ENCODE results near the gene CXCL13. TPM values are rescaled to one million over a fixed set of nuclear protein-coding genes. Genes with fewer than 3 reads are reported as not detected.

Gene CXCL13
- total and polyA plus RNA-seq, 2 donors = 0.10 to 1.7 TPM

- Histone ChIP-seq H3K4me3 (ENCODE audit: low read depth, low read length) (no peak overlapping the region), H3K27ac (ENCODE audit: low read depth) (no peak overlapping the region), H3K4me1 (ENCODE audit: insufficient read depth) (no peaks in the 10 kb centered on the region), H3K36me3 (ENCODE audit: insufficient read depth) (no peaks in the 10 kb centered on the region)
- WGBS = 85% methylated on average over 3 of the region's 3 CpGs
- no peak for DNase-seq (ENCODE audit: extremely low spot score)
These were observed 15.1 kb upstream of the CXCL13 start for GRCh38 chr4:77590482-77590881.

DNA sequence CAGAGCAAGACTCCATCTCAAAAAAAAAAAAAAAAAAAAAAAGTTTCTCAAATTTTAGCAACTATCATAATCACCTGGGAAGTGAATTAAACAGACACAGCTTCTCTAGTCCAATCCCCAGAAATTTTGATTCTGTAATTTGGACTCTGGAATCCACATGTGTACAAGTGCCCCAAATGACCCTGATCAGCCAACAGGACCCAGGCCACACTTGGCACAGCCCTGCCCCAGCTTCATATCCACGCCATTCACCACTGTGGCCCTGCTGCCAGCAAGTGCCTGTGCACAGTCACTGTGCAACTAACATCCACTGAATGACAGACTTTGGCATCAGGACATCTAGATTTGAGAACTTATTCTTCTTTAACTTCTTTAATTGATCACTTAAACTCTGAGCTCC is 14.1 kb upstream of the CXCL13 start:
- H3K4me1 ChIP-seq (ENCODE audit: insufficient read depth) = no peaks in the 10 kb centered on the region
- 95% methylated on average over 1 of the region's 1 CpG for WGBS
- no peak overlapping the region for H3K27ac ChIP-seq (ENCODE audit: low read depth)
- no peaks in the 10 kb centered on the region for H3K36me3 ChIP-seq (ENCODE audit: insufficient read depth)
- no peak overlapping the region for H3K4me3 ChIP-seq (ENCODE audit: low read depth, low read length)
- DNase-seq (ENCODE audit: extremely low spot score) = no peak

- 76% methylated on average over 7 of the region's 7 CpGs for WGBS
- Histone ChIP-seq H3K4me3 (ENCODE audit: low read depth, low read length) (no peak overlapping the region), H3K4me1 (ENCODE audit: insufficient read depth) (no peaks in the 10 kb centered on the region), H3K36me3 (ENCODE audit: insufficient read depth) (no peaks in the 10 kb centered on the region), H3K27ac (ENCODE audit: low read depth) (no peak overlapping the region)
- DNase-seq (ENCODE audit: extremely low spot score) = no peak
These were observed 12.5 kb upstream of the CXCL13 start for GRCh38 chr4:77593101-77593500.

- WGBS = 61% methylated on average over 2 of the region's 2 CpGs
- Histone ChIP-seq H3K36me3 (ENCODE audit: insufficient read depth) (no peaks in the 10 kb centered on the region), H3K27ac (ENCODE audit: low read depth) (no peak overlapping the region), H3K4me1 (ENCODE audit: insufficient read depth) (no peaks in the 10 kb centered on the region), H3K4me3 (ENCODE audit: low read depth, low read length) (no peak overlapping the region)
- DNase-seq (ENCODE audit: extremely low spot score) = no peak
These were observed 11.6 kb upstream of the CXCL13 start for GRCh38 chr4:77593993-77594392.

DNA sequence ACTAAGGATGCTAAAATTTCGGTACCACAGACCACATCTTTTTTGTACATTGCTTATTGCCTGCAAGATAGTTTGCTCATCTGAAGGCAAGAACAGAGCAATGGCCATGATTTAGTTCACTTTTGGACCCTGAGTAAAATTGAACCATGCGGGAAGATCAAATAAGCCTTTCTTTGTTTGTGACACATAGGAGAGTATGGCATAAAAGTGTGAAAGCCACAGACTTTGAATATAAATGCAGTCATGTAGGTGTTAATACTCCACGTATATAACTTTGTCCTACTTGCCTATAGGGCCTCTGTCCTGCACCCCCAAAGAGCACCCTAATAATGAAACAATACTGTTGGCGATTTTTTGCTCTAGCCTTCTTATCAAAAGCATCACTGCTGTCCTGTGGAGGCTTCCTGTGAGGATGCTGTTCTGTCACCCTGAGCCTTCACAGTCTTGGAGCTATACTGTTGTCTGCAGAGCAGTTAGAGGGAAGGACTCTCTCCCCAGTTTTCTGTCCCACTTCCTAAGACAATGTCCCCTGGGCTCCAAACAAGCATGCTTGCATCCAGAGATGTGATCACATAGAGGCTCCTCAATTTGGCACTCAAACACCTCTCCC is 10.2 kb upstream of the CXCL13 start:
- H3K27ac ChIP-seq (ENCODE audit: low read depth) = no peak overlapping the region
- H3K4me3 ChIP-seq (ENCODE audit: low read depth, low read length) = no peak overlapping the region
- H3K4me1 ChIP-seq (ENCODE audit: insufficient read depth) = no peaks in the 10 kb centered on the region
- H3K36me3 ChIP-seq (ENCODE audit: insufficient read depth) = no peaks in the 10 kb centered on the region
- no peak for DNase-seq (ENCODE audit: extremely low spot score)
- 79% methylated on average over 4 of the region's 4 CpGs for WGBS

DNA sequence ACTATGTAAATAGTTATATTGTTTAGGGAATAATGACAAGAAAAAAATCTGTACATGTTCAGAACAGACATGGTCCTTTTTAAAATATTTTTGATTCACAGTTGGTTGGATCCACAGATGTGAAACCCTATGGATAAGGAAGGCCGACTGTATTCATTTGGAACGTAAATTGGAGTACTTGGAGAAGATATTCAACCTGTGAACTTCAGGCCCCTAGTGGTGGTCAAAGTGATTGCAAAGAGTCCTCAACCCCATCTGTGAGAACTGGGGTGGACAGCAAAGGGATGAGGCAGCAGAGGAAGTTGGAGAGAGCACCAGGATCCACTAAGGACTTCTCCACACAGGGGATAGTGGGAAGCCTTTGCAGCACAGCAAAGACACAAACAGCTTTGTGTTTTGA is 6.2 kb upstream of the CXCL13 start:
- no peaks in the 10 kb centered on the region for H3K4me1 ChIP-seq (ENCODE audit: insufficient read depth)
- WGBS = 42% methylated on average over 2 of the region's 2 CpGs
- DNase-seq (ENCODE audit: extremely low spot score) = no peak
- no peak overlapping the region for H3K27ac ChIP-seq (ENCODE audit: low read depth)
- H3K4me3 ChIP-seq (ENCODE audit: low read depth, low read length) = no peak overlapping the region
- no peaks in the 10 kb centered on the region for H3K36me3 ChIP-seq (ENCODE audit: insufficient read depth)

DNA sequence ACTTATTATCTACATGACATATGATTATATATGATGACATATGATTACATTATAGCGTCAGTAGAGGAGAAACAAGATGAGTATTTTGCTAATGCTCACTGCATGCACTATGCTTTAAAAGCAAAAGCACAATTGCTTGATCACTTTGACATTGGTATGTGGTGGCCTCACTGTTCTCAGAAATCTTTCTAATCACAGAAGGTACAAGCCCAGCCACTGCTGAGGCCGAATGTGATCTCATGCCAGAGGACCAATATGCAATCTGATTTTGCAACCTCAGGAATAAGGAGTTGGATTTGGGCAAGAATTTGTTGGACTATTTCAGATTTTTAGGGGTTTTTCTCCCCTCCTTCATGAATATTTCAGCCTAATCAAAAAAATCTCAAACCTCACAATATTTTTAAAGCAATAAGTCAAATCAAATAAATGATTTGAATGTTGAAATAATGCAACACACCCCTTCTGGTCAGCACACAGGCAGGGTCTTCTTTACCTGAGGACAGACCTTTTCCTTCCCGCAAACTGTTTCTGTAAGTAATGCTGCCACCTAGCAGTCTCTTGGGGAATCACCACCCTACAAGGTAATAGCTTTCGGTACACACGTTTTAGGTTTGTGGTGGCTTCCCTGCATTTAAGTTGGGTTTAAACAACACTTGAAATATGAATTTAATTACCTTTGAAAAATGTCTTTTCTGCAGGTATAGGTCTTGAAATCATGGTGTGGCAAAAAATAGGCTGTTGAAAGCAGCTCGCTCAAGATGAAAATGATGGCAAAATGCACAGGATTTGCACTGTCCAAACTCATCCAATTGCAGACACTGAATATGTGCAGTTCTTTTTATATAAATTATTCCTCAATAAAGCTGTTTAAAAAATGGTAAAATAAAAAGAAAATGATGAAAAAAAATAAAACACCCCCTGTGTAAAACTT is 4.8 kb upstream of the CXCL13 start:
- no peaks in the 10 kb centered on the region for H3K36me3 ChIP-seq (ENCODE audit: insufficient read depth)
- no peak overlapping the region for H3K27ac ChIP-seq (ENCODE audit: low read depth)
- H3K4me3 ChIP-seq (ENCODE audit: low read depth, low read length) = no peak overlapping the region
- no peak for DNase-seq (ENCODE audit: extremely low spot score)
- no peaks in the 10 kb centered on the region for H3K4me1 ChIP-seq (ENCODE audit: insufficient read depth)
- 30% methylated on average over 6 of the region's 6 CpGs for WGBS

DNA sequence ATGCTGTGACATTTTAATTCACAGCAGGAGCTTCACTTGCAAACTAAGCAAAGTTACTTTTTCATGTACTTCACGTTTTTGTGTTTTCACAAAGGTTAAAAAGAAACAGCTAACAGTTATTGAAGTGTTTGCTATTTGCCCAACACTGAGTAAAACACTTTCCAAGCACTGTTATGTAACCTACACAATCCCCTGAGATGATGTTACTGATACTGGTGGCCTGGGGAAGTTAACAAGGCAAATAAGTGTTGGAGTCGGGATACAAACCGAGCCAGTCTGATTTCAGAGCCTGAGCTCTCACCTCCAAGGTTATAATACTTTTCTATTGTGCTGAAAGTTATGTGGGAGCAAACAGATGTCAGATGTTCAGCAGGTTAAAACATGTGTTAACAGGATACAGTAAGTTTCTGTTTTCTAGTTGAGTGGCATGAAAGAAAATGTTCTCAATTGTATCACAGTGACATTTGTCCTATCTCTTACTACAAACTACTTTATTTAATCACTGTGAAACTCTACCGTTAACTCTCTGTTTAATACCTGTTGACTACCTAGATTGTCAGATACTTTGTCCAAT is 3.9 kb upstream of the CXCL13 start:
- no peaks in the 10 kb centered on the region for H3K4me1 ChIP-seq (ENCODE audit: insufficient read depth)
- H3K27ac ChIP-seq (ENCODE audit: low read depth) = no peak overlapping the region
- no peak for DNase-seq (ENCODE audit: extremely low spot score)
- H3K36me3 ChIP-seq (ENCODE audit: insufficient read depth) = no peaks in the 10 kb centered on the region
- 59% methylated on average over 4 of the region's 4 CpGs for whole genome bisulfite sequencing
- H3K4me3 ChIP-seq (ENCODE audit: low read depth, low read length) = no peak overlapping the region

DNA sequence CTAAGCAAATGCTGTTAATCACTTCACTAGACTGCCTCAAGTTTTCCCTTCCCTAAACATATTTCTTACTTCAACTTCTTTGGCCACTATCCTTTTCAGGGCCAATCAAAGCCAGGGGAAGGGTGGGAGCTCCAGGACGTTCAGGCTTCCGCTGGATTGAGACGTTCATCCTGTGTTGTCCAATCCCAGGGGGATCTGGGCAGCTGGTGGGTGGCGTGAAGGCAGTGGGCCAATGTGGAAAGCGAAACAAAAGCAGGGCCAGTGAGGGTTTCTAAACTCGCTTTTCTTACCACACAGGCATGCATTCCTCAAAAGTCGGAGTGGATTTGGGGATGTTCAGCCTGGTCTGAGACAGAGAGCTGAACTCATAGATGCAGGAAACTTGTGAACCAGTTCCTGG is 7.6 kb downstream of the CXCL13 start:
- no peak for DNase-seq (ENCODE audit: extremely low spot score)
- WGBS = 69% methylated on average over 7 of the region's 7 CpGs
- H3K36me3 ChIP-seq (ENCODE audit: insufficient read depth) = no peaks in the 10 kb centered on the region
- H3K4me1 ChIP-seq (ENCODE audit: insufficient read depth) = no peaks in the 10 kb centered on the region
- H3K4me3 ChIP-seq (ENCODE audit: low read depth, low read length) = no peak overlapping the region
- H3K27ac ChIP-seq (ENCODE audit: low read depth) = no peak overlapping the region

GRCh38 chr4:77615153-77615552 is 9.5 kb downstream of the CXCL13 start:
- H3K27ac ChIP-seq (ENCODE audit: low read depth) = no peak overlapping the region
- no peak overlapping the region for H3K4me3 ChIP-seq (ENCODE audit: low read depth, low read length)
- no peak for DNase-seq (ENCODE audit: extremely low spot score)
- no peaks in the 10 kb centered on the region for H3K4me1 ChIP-seq (ENCODE audit: insufficient read depth)
- H3K36me3 ChIP-seq (ENCODE audit: insufficient read depth) = no peaks in the 10 kb centered on the region
- 79% methylated on average over 5 of the region's 5 CpGs for WGBS

DNA sequence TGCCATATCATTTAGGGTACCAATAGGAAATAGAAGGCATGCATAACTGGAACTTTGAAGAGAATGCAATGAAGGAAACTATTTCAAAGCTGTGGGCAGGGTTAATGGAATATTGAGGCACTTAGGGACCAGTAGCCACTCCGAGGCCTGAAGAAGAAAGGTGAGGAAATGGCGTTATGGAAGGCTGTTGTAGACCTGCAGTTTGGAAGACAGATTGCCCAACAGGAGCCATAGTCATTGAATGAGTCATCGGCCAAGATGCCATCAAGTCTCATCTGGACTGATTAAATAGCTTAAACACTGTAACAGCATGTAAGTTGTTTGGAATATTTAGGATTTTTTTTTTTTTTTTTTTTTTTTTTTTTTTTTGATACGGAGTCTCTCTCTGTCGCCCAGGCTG is 11.6 kb downstream of the CXCL13 start:
- no peak for DNase-seq (ENCODE audit: extremely low spot score)
- no peaks in the 10 kb centered on the region for H3K4me1 ChIP-seq (ENCODE audit: insufficient read depth)
- H3K27ac ChIP-seq (ENCODE audit: low read depth) = no peak overlapping the region
- WGBS = 90% methylated on average over 3 of the region's 5 CpGs
- H3K4me3 ChIP-seq (ENCODE audit: low read depth, low read length) = no peak overlapping the region
- no peaks in the 10 kb centered on the region for H3K36me3 ChIP-seq (ENCODE audit: insufficient read depth)

DNA sequence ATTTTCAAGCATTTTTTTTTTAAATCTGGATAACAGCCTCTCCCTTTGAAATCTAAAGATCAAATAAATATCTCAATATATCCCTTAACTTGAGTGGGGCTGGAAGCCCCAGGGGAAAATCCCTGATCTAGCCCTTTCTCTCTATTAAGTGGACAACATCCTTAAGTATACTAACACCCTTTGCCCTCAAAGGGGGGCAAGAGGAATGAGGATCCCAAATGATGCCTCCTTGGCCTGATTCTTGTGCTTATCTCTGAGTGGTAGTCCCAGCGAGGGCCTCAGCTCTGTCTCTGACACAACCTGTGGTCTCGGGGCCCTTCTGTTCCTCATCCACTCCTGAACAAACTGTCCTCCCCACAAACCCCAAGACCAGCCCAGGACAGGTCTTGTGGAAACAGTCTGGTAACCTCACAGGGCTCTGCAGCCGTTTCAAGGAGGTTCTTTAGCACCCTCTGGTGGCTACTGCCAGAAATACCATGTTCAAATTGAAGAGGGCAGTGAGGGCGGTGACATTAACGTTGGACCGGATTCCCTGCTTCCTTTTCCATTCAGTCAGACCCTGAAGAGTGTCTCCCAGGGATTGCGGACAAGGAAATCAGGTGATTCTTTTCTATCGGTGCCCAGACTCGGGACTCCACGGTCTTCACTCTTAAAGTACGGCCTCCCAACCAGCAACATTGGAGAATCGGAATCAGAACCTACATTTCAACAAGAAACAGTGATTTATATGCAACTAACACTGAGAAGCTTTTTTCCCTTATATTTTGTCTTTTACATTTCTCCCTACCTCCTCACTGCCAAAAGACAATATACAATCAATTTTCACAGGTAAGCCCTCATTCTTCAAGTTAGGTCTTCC is 13.0 kb downstream of the CXCL13 start:
- no peak overlapping the region for H3K4me3 ChIP-seq (ENCODE audit: low read depth, low read length)
- no peaks in the 10 kb centered on the region for H3K4me1 ChIP-seq (ENCODE audit: insufficient read depth)
- H3K27ac ChIP-seq (ENCODE audit: low read depth) = no peak overlapping the region
- peak; percentile 36 for DNase-seq (ENCODE audit: extremely low spot score)
- H3K36me3 ChIP-seq (ENCODE audit: insufficient read depth) = no peaks in the 10 kb centered on the region
- WGBS = 17% methylated on average over 12 of the region's 12 CpGs

- no peak for DNase-seq (ENCODE audit: extremely low spot score)
- 86% methylated on average over 1 of the region's 1 CpG for WGBS
- Histone ChIP-seq H3K27ac (ENCODE audit: low read depth) (no peak overlapping the region), H3K36me3 (ENCODE audit: insufficient read depth) (no peaks in the 10 kb centered on the region), H3K4me3 (ENCODE audit: low read depth, low read length) (no peak overlapping the region), H3K4me1 (ENCODE audit: insufficient read depth) (no peaks in the 10 kb centered on the region)
These were observed 13.8 kb downstream of the CXCL13 start for GRCh38 chr4:77619408-77619807.

All from urinary bladder (tissue), 4 donors.